Psoas muscle (tissue), 8 donors: Measurements from ENCODE around the gene SF3A2. TPM values are rescaled to one million over a fixed set of nuclear protein-coding genes. Genes with fewer than 3 reads are reported as not detected.
A peak's percentile ranks its signal among the peaks of the same experiment; 100 is the strongest.

Experiments
- ATAC-seq, 4 donors: fragments of 200-7000 bp; cut with Tn5 transposase; one replicate each; pipeline ENCODE4 v1.9.1; 2020; ENCODE audit warnings: moderate library complexity in 3 of 4, mild to moderate bottlenecking in 2 of 4
- DNase-seq, 2 donors: peaks; one replicate each; pipeline ENCODE4 v3.0.0-alpha.2; 2020
- H3K27ac ChIP-seq: fragments of 200-600 bp; one replicate; pipeline ENCODE4 v1.8.0; 2022
- H3K27me3 ChIP-seq, 3 donors: fragments of 200-600 bp in 1 of 3; one replicate each; pipeline versions ENCODE4 v1.6.1 to v1.8.0; 2013 to 2022; ENCODE audit warnings: low read length in 2 of 3, mild to moderate bottlenecking in 2 of 3, moderate library complexity in 1 of 3; ENCODE audit not compliant: insufficient read depth in 3 of 3
- H3K36me3 ChIP-seq, 2 donors: fragments of 200-600 bp in 1 of 2; one replicate each; pipeline versions ENCODE4 v1.6.1 to v1.8.0; 2013 to 2022; ENCODE audit warnings: low read depth in 1 of 2, mild to moderate bottlenecking in 1 of 2, moderate library complexity in 1 of 2; ENCODE audit not compliant: insufficient read depth in 1 of 2
- H3K4me1 ChIP-seq: fragments of 200-600 bp; one replicate; pipeline ENCODE4 v1.8.0; 2022
- H3K4me3 ChIP-seq: fragments of 200-600 bp; one replicate; pipeline ENCODE4 v1.8.0; 2022; ENCODE audit warnings: mild to moderate bottlenecking
- H3K9me3 ChIP-seq: fragments of 200-600 bp; one replicate; pipeline ENCODE4 v1.8.0; 2022
- WGBS, 3 donors: extraction: QIAGEN DNeasy Blood & Tissue Kit; methylation state at CpG; one replicate each; pipeline versions ENCODE4 v1.1.6 to v1.1.7; 2013; 5-methylcytosine and 5-hydroxymethylcytosine counted together
- intact Hi-C, 2 donors: fragments of 100-400 bp; cut with DNase I; formaldehyde crosslinking; loops; one replicate each; pipeline versions ENCODE4 v1.11.0 to v1.14.2; 2022
- polyA plus RNA-seq, 3 donors: library from polyadenylated mRNA; stranded (reverse); fragments of 200-250 nt; gene quantifications; one replicate each; pipeline ENCODE4 v1.2.3, GENCODE V29; 2013
- total RNA-seq, 4 donors: library from RNA; stranded (reverse); fragmentation: NEBNext Ultra II Directional in 2 of 4; extraction: Animal tissue kit (Norgen Biotek cat#: 25700) in 2 of 4; gene quantifications; one replicate each; pipeline versions ENCODE4 v1.2.1 to v1.2.4, GENCODE V29; 2021 to 2023
- TF ChIP-seq, protein P1 (sequence below): fragments of 200-600 bp; IDR thresholded peaks from one replicate; pipeline ENCODE4 v1.8.0; 2022; ENCODE audit warnings: antibody characterized with exemption
- donor health status: healthy with polysubstance abuse.
- donor health status: DM: no; HTN: no; CAD: no; lungs with moderate emphysema.
- donor health status: Bipolar disorder and iron deficiency.
- donor health status: healthy.
- donor health status: DM: yes; HTN: yes; CAD: no.
- donor health status: DM: no; HTN: no; CAD: no.
- donor health status: DM: no; HTN: no; CAD: no.
- donor health status: DM: yes; HTN: yes; CAD: no.

SF3A2 gene
- total and polyA plus RNA-seq, 7 donors: 25.9 to 46.8 (median 33.6) TPM

GRCh38 chr19:2221918-2222317 lies 14.7 kb upstream of the SF3A2 start:
- Histone ChIP-seq H3K4me3 (no peak overlapping the region), H3K27me3 (no peaks in the 10 kb centered on the region), H3K36me3 (peaks cover 10 to 92% of the 10 kb centered on the region in 2 donors), H3K4me1 (no peaks in the 10 kb centered on the region), H3K9me3 (no peaks in the 10 kb centered on the region), H3K27ac (no peak overlapping the region)
- DNase-seq (no peak), ATAC-seq (peak in 2 of 4 donors; percentile 6 to 12)
- intact Hi-C loops: no loop called here
- WGBS, 3 donors: 73 to 77% (median 75%) methylated on average over 17 to 20 of the region's 20 CpGs
- TF ChIP-seq, protein P1, sequence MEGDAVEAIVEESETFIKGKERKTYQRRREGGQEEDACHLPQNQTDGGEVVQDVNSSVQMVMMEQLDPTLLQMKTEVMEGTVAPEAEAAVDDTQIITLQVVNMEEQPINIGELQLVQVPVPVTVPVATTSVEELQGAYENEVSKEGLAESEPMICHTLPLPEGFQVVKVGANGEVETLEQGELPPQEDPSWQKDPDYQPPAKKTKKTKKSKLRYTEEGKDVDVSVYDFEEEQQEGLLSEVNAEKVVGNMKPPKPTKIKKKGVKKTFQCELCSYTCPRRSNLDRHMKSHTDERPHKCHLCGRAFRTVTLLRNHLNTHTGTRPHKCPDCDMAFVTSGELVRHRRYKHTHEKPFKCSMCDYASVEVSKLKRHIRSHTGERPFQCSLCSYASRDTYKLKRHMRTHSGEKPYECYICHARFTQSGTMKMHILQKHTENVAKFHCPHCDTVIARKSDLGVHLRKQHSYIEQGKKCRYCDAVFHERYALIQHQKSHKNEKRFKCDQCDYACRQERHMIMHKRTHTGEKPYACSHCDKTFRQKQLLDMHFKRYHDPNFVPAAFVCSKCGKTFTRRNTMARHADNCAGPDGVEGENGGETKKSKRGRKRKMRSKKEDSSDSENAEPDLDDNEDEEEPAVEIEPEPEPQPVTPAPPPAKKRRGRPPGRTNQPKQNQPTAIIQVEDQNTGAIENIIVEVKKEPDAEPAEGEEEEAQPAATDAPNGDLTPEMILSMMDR: peak; percentile 17

- Histone ChIP-seq H3K4me1 (no peaks in the 10 kb centered on the region), H3K9me3 (no peaks in the 10 kb centered on the region), H3K36me3 (peaks cover 10 to 89% of the 10 kb centered on the region in 2 donors), H3K4me3 (no peak overlapping the region), H3K27me3 (no peaks in the 10 kb centered on the region), H3K27ac (no peak overlapping the region)
- DNase-seq (no peak), ATAC-seq (no peak)
- TF ChIP-seq, protein P1: no peak
- intact Hi-C loops: no loop called here
- 86 to 90% (median 87%) methylated on average over 12 to 18 of the region's 18 CpGs for WGBS, 3 donors
Measured at GRCh38 chr19:2223391-2223790, 13.2 kb upstream of the SF3A2 start.

- Histone ChIP-seq H3K4me1 (peaks cover 5% of the 10 kb centered on the region), H3K9me3 (no peaks in the 10 kb centered on the region), H3K36me3 (peaks cover 10 to 90% of the 10 kb centered on the region in 2 donors), H3K27ac (no peak overlapping the region), H3K27me3 (no peaks in the 10 kb centered on the region), H3K4me3 (no peak overlapping the region)
- TF ChIP-seq, protein P1: no peak
- DNase-seq (no peak), ATAC-seq (no peak)
- WGBS, 3 donors: 89 to 94% (median 90%) methylated on average over 14 of the region's 14 CpGs
- intact Hi-C loops: no loop called here
Measured at GRCh38 chr19:2223959-2224358, 12.7 kb upstream of the SF3A2 start.

DNA sequence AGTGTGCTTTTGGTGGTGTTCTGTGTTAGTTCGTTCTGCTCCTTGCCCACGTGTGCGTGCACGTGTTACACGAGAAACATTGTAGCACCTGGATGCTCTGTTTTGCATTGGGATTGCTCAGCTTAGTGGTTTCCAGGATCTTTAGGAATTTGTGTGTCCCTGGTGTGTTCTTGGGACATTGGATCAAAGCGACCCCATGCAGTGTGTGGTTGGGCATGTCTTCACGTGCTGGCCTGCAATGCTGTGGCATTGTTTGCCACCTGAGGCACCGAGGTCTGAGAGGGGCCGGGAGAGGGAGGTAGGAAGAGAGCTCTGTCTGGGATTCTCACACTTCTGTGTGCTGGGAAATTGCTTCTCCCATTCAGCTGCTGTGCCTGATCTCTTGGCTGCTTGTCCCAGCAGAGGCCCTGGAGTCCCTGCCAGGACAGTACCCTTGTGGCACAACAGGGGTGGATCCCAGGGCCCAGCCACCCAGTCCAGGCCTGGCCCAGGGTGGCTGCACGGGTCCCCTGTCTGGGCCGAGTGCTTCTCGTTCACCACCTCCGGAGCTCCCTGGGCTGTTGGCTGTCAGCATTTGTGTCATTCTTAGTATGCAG lies 11.8 kb upstream of the SF3A2 start:
- Histone ChIP-seq H3K27ac (no peak overlapping the region), H3K27me3 (no peaks in the 10 kb centered on the region), H3K4me1 (peaks cover 5% of the 10 kb centered on the region), H3K4me3 (no peak overlapping the region), H3K36me3 (peaks cover 10 to 89% of the 10 kb centered on the region in 2 donors), H3K9me3 (no peaks in the 10 kb centered on the region)
- ATAC-seq (no peak), DNase-seq (no peak)
- TF ChIP-seq, protein P1: no peak
- intact Hi-C loops: loop anchor here in 1 of 2 donors (5.0 kb wide), 1 partner anchor 33 kb away; no protein-coding TSS in a partner anchor
- WGBS, 3 donors: 78 to 83% (median 81%) methylated on average over 13 of the region's 13 CpGs
